ENCODE data around the gene ZNF862. TPM values are rescaled to one million over a fixed set of nuclear protein-coding genes. Genes with fewer than 3 reads are reported as not detected.

Gene ZNF862
- total RNA-seq, 1 donor from 2014 or later = 8.0 TPM

DNA sequence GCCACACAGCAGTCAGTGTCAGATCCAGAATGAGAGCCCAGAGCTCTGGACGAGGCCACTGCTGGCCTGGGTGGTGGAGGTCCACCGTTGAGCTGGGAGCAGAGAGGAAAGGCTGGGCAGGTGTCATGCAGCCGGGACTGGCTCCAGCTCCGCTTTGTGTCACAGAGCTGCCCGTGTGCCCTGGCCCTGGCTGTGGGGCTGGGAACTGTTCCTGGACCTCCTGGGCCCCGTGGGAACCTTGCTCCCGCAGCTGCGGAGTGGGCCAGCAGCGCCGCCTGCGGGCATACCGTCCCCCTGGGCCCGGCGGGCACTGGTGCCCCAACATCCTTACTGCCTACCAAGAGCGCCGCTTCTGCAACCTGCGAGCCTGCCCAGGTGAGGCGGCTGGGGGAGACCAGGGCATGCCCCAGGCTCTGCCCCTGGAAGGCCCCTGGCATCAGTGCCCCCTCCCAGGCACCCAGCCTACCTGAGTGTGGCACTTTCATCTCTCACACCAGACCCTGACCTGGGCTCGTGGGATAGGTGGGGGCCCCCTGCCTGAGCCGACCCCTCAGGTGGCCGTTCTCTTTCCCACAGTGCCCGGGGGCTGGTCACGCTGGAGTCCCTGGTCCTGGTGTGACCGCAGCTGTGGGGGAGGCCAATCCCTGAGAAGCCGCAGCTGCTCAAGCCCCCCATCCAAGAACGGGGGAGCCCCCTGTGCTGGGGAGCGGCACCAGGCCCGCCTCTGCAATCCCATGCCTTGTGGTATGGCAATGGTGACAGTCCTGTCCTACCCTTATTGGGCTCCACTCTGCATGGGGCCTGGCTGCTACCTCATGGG lies 18.8 kb upstream of the ZNF862 start:
- DNase-seq (ENCODE audit: low read depth) = no peak
- H3K4me3 ChIP-seq (ENCODE audit: low read depth, low read length) = no peak overlapping the region
- TF ChIP-seq CTCF (conservative IDR thresholded peaks at IDR 0.05; ENCODE audit: low read depth, low read length) = no peak

DNA sequence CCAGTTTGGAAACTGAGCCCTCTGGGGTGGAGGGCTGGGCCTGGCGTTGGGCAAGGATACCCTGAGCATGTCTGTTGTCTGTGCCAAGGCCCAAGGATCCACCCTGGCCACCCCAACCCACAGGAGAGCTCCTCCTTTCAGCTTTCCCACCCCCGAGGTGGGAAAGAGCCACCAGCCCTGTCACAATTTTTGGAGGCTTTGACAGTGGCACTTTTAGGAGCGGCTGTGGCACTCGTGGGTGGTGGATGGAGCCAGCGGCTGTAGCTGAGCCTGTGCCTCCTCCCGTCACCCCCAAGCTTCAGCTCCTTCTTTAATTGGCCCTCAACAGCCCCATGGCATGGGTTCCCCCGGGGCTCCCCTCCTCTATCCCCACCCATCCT lies 18.2 kb upstream of the ZNF862 start:
- no peak for DNase-seq (ENCODE audit: low read depth)

DNA sequence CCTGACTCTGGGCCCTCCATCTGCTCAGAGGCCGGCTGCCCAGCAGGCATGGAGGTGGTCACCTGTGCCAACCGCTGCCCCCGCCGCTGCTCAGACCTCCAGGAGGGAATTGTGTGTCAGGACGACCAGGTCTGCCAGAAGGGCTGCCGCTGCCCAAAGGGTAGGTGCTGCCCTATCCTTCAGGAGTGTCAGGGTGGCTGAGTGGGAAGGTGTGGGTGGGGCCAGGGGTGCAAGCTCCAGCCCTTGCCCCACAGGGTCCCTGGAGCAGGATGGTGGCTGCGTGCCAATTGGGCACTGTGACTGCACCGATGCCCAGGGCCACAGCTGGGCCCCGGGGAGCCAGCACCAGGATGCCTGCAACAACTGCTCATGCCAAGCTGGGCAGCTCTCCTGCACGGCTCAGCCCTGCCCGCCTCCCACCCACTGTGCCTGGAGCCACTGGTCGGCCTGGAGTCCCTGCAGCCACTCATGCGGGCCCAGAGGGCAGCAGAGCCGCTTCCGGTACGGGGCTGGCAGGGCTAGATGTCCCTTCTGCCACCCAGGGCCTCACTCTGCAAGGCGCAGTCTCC lies 17.5 kb upstream of the ZNF862 start:
- TF ChIP-seq CTCF (conservative IDR thresholded peaks at IDR 0.05; ENCODE audit: low read depth, low read length) = no peak
- H3K4me3 ChIP-seq (ENCODE audit: low read depth, low read length) = no peak overlapping the region
- DNase-seq (ENCODE audit: low read depth) = no peak

More for the DNA sequence above, 18.2 kb upstream of the ZNF862 start:
- H3K4me3 ChIP-seq (ENCODE audit: low read depth, low read length) = no peak overlapping the region
- TF ChIP-seq CTCF (conservative IDR thresholded peaks at IDR 0.05; ENCODE audit: low read depth, low read length) = no peak

GRCh38 chr7:149821191-149822148 lies 16.7 kb upstream of the ZNF862 start:
- TF ChIP-seq CTCF (conservative IDR thresholded peaks at IDR 0.05; ENCODE audit: low read depth, low read length) = no peak
- no peak overlapping the region for H3K4me3 ChIP-seq (ENCODE audit: low read depth, low read length)
- no peak for DNase-seq (ENCODE audit: low read depth)

DNA sequence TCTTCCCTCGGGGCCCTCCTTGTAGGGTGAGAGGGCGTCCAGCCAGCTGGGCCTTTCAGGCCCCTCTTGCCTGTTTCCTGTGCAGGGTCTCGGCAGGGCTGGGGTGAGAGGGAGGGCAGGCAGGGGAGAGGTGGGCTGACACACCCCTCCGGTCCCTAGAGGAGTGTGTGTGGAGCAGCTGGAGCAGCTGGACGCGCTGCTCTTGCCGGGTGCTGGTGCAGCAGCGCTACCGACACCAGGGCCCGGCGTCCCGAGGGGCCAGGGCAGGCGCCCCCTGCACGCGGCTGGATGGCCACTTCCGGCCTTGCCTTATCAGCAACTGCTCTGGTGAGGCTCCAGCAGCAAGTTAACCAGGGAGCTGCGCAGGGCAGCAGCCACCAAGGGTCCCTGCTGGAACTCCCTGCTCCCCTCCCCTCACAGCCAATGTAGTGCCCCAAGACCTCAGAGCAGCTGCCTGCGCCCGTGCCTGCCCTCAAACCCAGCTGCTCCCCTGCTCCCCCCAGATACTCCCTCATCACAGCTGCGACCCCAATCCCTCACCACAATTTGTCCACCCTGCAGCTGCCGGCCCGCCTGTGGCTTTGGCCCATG lies 15.7 kb upstream of the ZNF862 start:
- DNase-seq (ENCODE audit: low read depth) = no peak
- no peak for TF ChIP-seq CTCF (conservative IDR thresholded peaks at IDR 0.05; ENCODE audit: low read depth, low read length)
- H3K4me3 ChIP-seq (ENCODE audit: low read depth, low read length) = no peak overlapping the region

GRCh38 chr7:149823191-149823630 lies 15.0 kb upstream of the ZNF862 start:
- TF ChIP-seq CTCF (conservative IDR thresholded peaks at IDR 0.05; ENCODE audit: low read depth, low read length) = no peak
- no peak for DNase-seq (ENCODE audit: low read depth)
- no peak overlapping the region for H3K4me3 ChIP-seq (ENCODE audit: low read depth, low read length)

All from epithelial cell of proximal tubule (primary cell).